GM12872 (cell line): Measurements from ENCODE around the gene TTLL8.

Experiments used
- CTCF ChIP-seq: IDR thresholded peaks from 3 replicates; pipeline ENCODE4 v1.5.1; 2011; ENCODE audit warnings: low read depth, mild to moderate bottlenecking, low read length, moderate library complexity; ENCODE audit not compliant: insufficient read depth

TTLL8 gene

GRCh38 chr22:50086526-50086925, 28.4 kb upstream of the TTLL8 start:
- no peak for TF ChIP-seq CTCF

GRCh38 chr22:50085211-50085972, 27.3 kb upstream of the TTLL8 start, which contains the start of gene MLC1:
Gene MLC1, minus strand, starts transcription at chr22:50085426. Its CDS starts 524 bp downstream, at chr22:50084902.
- TF ChIP-seq CTCF: no peak

GRCh38 chr22:50084614-50085021, 26.5 kb upstream of the TTLL8 start:
- TF ChIP-seq CTCF: no peak

GRCh38 chr22:50084080-50084477, 26.0 kb upstream of the TTLL8 start:
- no peak for TF ChIP-seq CTCF

GRCh38 chr22:50083462-50084079, 25.5 kb upstream of the TTLL8 start:
- TF ChIP-seq CTCF: no peak

GRCh38 chr22:50082961-50083461, 24.9 kb upstream of the TTLL8 start:
- TF ChIP-seq CTCF: no peak

GRCh38 chr22:50082197-50082715, 24.2 kb upstream of the TTLL8 start:
- TF ChIP-seq CTCF: no peak
